Measurements from ENCODE around the gene RICTOR. TPM values are rescaled to one million over a fixed set of nuclear protein-coding genes. Genes with fewer than 3 reads are reported as not detected.

RICTOR gene
- total RNA-seq, 4 donors from 2014 or later = 21.7 to 46.7 (median 33.4) TPM

- no peak for DNase-seq (ENCODE audit: low spot score in 2 of 2)
- WGBS, 2 donors = 81 to 82% methylated on average over 4 of the region's 4 CpGs
- intact Hi-C loops (cut with DNase I; ENCODE audit: low total_unique reads) = no loop called here
- TF ChIP-seq CTCF (IDR thresholded peaks at IDR 0.05) (no peak), POLR2A (IDR thresholded peaks at IDR 0.05) (no peak)
- H3K4me3 ChIP-seq (ENCODE audit: low read depth, poor library complexity, severe bottlenecking) = no peak overlapping the region
Observed at GRCh38 chr5:39113354-39113953, 39.3 kb upstream of the RICTOR start.

DNA sequence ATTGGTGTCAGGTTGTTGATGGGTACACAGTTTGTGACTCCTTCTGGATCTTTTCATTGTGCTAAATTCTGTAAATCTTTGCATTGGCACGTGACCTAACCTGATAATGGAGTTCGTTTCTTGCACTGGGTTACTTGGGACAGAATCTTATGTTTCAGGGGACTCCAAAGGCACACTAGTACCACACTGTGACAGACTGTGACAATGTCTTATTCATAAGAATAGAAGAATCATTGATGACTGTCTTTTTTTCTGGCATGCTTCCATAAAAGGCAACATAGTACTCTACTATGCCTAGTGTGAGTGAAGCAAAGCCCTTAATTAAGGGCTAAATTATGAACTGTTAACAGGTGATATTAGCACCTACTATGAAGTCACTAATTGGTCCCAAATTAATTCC is 35.4 kb upstream of the RICTOR start:
- intact Hi-C loops (cut with DNase I; ENCODE audit: low total_unique reads) = no loop called here
- DNase-seq (ENCODE audit: low spot score in 2 of 2) = no peak
- no peak overlapping the region for H3K4me3 ChIP-seq (ENCODE audit: low read depth, poor library complexity, severe bottlenecking)
- TF ChIP-seq POLR2A (IDR thresholded peaks at IDR 0.05) (no peak), CTCF (IDR thresholded peaks at IDR 0.05) (no peak)
- 83 to 86% methylated on average over 2 of the region's 2 CpGs for WGBS, 2 donors

DNA sequence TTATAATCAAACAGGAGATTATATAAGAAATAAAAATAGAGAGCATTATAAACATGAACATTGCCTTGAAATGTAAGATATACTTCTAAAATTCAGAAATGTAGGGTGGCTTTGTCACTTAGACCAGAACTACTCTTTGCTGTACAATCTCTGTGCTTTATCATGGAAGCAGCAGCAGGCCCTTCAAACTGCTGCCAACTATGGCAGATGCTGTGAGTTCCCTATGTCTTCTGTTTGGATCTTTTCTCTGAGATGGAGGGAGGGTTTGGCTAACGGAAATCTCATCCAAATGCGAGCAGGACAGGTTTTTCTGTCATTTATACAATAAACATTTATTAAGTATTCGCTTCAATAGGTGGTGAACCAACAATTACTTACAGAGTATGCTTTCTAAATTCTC is 34.8 kb upstream of the RICTOR start:
- no peak for TF ChIP-seq POLR2A (IDR thresholded peaks at IDR 0.05)
- no peak for TF ChIP-seq CTCF (IDR thresholded peaks at IDR 0.05)
- intact Hi-C loops (cut with DNase I; ENCODE audit: low total_unique reads) = no loop called here
- WGBS, 2 donors = 76 to 82% methylated on average over 3 of the region's 3 CpGs
- no peak overlapping the region for H3K4me3 ChIP-seq (ENCODE audit: low read depth, poor library complexity, severe bottlenecking)
- no peak for DNase-seq (ENCODE audit: low spot score in 2 of 2)

GRCh38 chr5:39107350-39107749 is 33.2 kb upstream of the RICTOR start:
- TF ChIP-seq POLR2A (IDR thresholded peaks at IDR 0.05) = no peak
- no peak for TF ChIP-seq CTCF (IDR thresholded peaks at IDR 0.05)
- intact Hi-C loops (cut with DNase I; ENCODE audit: low total_unique reads) = no loop called here
- DNase-seq (ENCODE audit: low spot score in 2 of 2) = no peak
- no peak overlapping the region for H3K4me3 ChIP-seq (ENCODE audit: low read depth, poor library complexity, severe bottlenecking)

- WGBS, 2 donors = 58 to 72% methylated on average over 1 of the region's 1 CpG
- TF ChIP-seq CTCF (IDR thresholded peaks at IDR 0.05) (no peak), POLR2A (IDR thresholded peaks at IDR 0.05) (no peak)
- DNase-seq (ENCODE audit: low spot score in 2 of 2) = no peak
- no peak overlapping the region for H3K4me3 ChIP-seq (ENCODE audit: low read depth, poor library complexity, severe bottlenecking)
- intact Hi-C loops (cut with DNase I; ENCODE audit: low total_unique reads) = no loop called here
Observed at GRCh38 chr5:39106322-39106721, 32.1 kb upstream of the RICTOR start.

- H3K4me3 ChIP-seq (ENCODE audit: low read depth, poor library complexity, severe bottlenecking) = no peak overlapping the region
- DNase-seq (ENCODE audit: low spot score in 2 of 2) = no peak
- 61 to 70% methylated on average over 1 of the region's 1 CpG for WGBS, 2 donors
- TF ChIP-seq POLR2A (IDR thresholded peaks at IDR 0.05) = no peak
- no peak for TF ChIP-seq CTCF (IDR thresholded peaks at IDR 0.05)
- intact Hi-C loops (cut with DNase I; ENCODE audit: low total_unique reads) = no loop called here
Observed at GRCh38 chr5:39104221-39104620, 30.0 kb upstream of the RICTOR start.

Measured in lower leg skin (tissue), 4 donors.